Bronchial epithelial cell (primary cell): Measurements from ENCODE around the gene CCDC190. TPM values are rescaled to one million over a fixed set of nuclear protein-coding genes. Genes with fewer than 3 reads are reported as not detected.

Experiments
- DNase-seq: peaks from one replicate; pipeline ENCODE4 v3.0.0-alpha.2; 2010; ENCODE audit warnings: low read depth
- FAIRE-seq: peaks from 2 replicates; lab custom pipeline; 2011; peaks lifted over from hg19 to GRCh38; lab: Jason Lieb, UNC
- H3K27me3 ChIP-seq: 2 replicates; pipeline ENCODE4 v1.5.1; 2011; ENCODE audit warnings: low read length; ENCODE audit not compliant: control insufficient read depth, insufficient read depth
- H3K36me3 ChIP-seq: 2 replicates; pipeline ENCODE4 v1.5.1; 2011; ENCODE audit warnings: low read length; ENCODE audit not compliant: control insufficient read depth, insufficient read depth
- H3K4me3 ChIP-seq: 2 replicates; pipeline ENCODE4 v1.5.1; 2011; ENCODE audit warnings: mild to moderate bottlenecking, low read depth, low read length, control low read depth
- total RNA-seq: library from RNA; depleted of rRNA; stranded (reverse); fragments of >200 nt; gene quantifications from 2 replicates; pipeline ENCODE4 v1.2.1, GENCODE V29; 2014
- TF ChIP-seq, protein P1 (sequence below): IDR thresholded peaks from 2 replicates; pipeline ENCODE4 v1.5.1; 2011; ENCODE audit warnings: mild to moderate bottlenecking, moderate library complexity, low read length, control low read depth, inconsistent platforms; ENCODE audit not compliant: insufficient read depth, severe bottlenecking

Gene CCDC190
- total RNA-seq, 1 donor from 2014 or later = not detected

GRCh38 chr1:162844153-162844552 lies 16.8 kb downstream of the CCDC190 start:
- DNase-seq (no peak), FAIRE-seq (no peak)
- Histone ChIP-seq H3K27me3 (no peaks in the 10 kb centered on the region), H3K4me3 (no peak overlapping the region), H3K36me3 (no peaks in the 10 kb centered on the region)
- TF ChIP-seq, protein P1, sequence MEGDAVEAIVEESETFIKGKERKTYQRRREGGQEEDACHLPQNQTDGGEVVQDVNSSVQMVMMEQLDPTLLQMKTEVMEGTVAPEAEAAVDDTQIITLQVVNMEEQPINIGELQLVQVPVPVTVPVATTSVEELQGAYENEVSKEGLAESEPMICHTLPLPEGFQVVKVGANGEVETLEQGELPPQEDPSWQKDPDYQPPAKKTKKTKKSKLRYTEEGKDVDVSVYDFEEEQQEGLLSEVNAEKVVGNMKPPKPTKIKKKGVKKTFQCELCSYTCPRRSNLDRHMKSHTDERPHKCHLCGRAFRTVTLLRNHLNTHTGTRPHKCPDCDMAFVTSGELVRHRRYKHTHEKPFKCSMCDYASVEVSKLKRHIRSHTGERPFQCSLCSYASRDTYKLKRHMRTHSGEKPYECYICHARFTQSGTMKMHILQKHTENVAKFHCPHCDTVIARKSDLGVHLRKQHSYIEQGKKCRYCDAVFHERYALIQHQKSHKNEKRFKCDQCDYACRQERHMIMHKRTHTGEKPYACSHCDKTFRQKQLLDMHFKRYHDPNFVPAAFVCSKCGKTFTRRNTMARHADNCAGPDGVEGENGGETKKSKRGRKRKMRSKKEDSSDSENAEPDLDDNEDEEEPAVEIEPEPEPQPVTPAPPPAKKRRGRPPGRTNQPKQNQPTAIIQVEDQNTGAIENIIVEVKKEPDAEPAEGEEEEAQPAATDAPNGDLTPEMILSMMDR = no peak

GRCh38 chr1:162840250-162840839 lies 20.6 kb downstream of the CCDC190 start:
- Histone ChIP-seq H3K36me3 (no peaks in the 10 kb centered on the region), H3K4me3 (no peak overlapping the region), H3K27me3 (no peaks in the 10 kb centered on the region)
- FAIRE-seq = no peak
- TF ChIP-seq, protein P1 = no peak
- no peak for DNase-seq

DNA sequence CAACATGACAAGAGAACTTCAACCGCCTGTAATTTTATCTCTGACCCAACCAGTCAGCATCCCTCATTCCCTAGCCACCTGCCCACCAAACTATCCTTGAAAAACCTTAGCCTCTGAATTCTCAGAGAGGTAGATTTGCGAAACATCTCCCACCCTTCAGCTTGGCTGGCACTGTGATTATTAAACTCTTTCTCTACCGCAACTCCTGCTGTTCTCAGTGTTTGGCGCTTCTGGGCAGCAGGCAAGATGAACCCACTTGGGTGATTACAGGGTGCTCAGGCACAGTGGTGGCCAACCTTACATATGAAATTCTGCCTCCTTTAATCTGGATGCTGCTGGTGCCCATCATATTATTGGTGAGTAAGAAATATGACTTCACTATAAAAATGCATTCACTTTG lies 22.1 kb downstream of the CCDC190 start:
- DNase-seq = no peak
- no peak for FAIRE-seq
- no peaks in the 10 kb centered on the region for H3K27me3 ChIP-seq

DNA sequence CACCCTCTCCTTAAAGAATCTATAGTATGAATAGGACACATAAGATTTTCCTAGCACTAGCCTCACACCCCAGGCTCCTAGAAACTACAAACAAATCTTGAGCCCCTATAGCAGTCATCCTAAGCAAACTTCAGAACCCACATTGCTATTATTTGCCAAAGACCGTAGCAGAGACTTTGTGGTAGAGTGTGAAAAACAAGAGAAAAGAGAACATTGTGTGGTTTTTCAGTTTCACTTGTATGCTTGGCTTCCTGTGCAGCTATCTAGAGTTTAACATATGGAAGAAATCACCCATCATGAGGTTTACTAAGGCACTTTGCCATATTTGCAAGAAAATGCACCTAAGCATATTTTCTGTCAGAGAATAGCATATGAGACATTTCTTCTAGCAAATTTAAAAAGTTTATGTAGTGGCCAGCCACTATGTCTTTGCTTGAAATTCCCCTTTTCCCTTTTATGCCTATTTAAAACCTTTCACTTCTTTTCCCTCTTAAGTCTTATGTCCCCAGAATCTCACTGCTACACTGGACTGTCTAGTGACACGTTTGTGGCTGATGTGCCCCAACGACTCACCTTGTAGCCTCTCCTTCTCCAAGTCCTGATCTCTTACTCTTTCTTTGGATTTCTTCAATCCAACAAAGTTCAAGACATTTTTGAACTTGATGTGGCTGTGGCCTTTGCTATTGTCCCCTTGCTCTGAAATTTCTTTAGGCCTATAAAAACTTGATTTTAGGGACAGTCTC lies 25.6 kb downstream of the CCDC190 start:
- Histone ChIP-seq H3K4me3 (no peak overlapping the region), H3K27me3 (no peaks in the 10 kb centered on the region), H3K36me3 (no peaks in the 10 kb centered on the region)
- DNase-seq (no peak), FAIRE-seq (no peak)
- TF ChIP-seq, protein P1 = no peak

More for the DNA sequence above, 22.1 kb downstream of the CCDC190 start:
- Histone ChIP-seq H3K4me3 (no peak overlapping the region), H3K36me3 (no peaks in the 10 kb centered on the region)
- TF ChIP-seq, protein P1 = no peak

DNA sequence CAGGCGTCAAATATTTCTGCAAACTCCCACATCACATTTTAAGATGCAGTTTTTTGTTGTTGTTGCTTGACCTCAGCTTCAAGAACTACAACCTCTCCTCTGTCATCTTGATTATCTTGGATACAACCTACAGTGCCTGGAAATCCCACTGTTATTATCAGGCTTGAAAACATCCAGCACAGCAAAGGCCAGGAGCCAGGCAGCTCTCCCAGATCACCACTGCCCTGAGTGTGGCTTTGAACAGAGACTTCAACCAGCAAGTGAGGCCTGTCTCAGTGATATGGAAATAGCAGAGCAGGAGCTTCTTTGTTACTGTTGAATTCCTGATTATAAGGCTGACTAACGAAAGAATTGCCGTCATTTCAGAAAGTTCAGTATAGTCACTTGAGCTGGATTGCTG lies 28.5 kb downstream of the CCDC190 start:
- TF ChIP-seq, protein P1 = no peak
- FAIRE-seq (no peak), DNase-seq (no peak)
- Histone ChIP-seq H3K36me3 (no peaks in the 10 kb centered on the region), H3K27me3 (no peaks in the 10 kb centered on the region), H3K4me3 (no peak overlapping the region)
